ENCODE results near the gene TMPRSS13. TPM values are rescaled to one million over a fixed set of nuclear protein-coding genes. Genes with fewer than 3 reads are reported as not detected.
"Not testable (repeated sequence)": the region's sequence is repeated elsewhere in the genome, so short reads cannot be mapped to it uniquely, and the experiment has no call there.

The TMPRSS13 gene
- total RNA-seq, 2 donors from 2014 or later = 0.46 to 0.87 TPM

DNA sequence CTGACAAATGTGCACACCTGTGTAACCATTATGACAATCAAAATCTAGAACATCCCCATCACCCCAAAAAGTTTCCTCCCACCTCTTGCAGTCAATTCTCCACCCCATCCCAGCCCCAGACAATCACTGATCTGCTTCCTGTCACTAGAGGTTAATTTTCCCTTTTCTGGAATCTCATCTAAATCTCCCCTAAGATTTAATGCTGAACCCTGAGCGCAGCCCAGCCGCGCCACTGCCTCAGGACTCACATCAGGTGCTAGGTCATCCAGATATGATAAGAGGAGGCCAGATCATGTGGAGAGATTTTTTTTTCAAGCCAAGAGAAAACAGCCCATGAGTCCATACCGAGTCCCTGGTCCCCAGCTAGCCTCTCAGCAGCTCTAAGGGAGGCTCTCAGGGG, 4.3 kb upstream of the TMPRSS13 start:
- DNase-seq = no peak
- intact Hi-C loops (cut with DNase I, micrococcal nuclease) = no loop called here

GRCh38 chr11:117932947-117933346, 3.7 kb upstream of the TMPRSS13 start:
- intact Hi-C loops (cut with DNase I, micrococcal nuclease) = no loop called here
- DNase-seq (no peak), ATAC-seq (no peak)

More for the DNA sequence above, 4.3 kb upstream of the TMPRSS13 start:
- ATAC-seq = no peak

GRCh38 chr11:117932426-117932825, 3.2 kb upstream of the TMPRSS13 start:
- no peak for ATAC-seq
- intact Hi-C loops (cut with DNase I, micrococcal nuclease) = no loop called here

DNA sequence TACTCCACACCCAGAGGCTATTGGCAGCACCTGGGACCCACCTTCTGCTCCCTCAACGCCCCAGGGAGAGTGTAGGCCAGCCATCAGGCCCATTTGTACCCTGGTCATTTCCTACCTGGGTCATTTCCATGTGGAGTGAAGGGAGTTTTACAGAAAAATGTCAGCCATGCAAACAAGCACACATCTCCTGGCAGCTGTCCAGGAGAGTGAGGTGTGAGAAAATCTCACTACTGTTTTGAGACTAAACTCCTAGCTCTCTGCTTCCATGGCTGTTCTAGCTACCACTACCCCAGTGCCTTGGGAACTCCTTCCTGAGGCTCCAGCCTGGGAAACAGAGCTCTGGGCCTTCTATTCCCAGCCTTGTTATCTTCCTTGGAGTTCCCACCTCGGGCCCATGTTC, 2.8 kb upstream of the TMPRSS13 start:
- intact Hi-C loops (cut with DNase I, micrococcal nuclease) = no loop called here
- no peak for ATAC-seq
- DNase-seq = no peak

More at GRCh38 chr11:117932426-117932825, 3.2 kb upstream of the TMPRSS13 start:
- no peak for DNase-seq

GRCh38 chr11:117931331-117931950, 2.2 kb upstream of the TMPRSS13 start:
- ATAC-seq (no peak), DNase-seq (no peak)
- intact Hi-C loops (cut with DNase I, micrococcal nuclease) = no loop called here

DNA sequence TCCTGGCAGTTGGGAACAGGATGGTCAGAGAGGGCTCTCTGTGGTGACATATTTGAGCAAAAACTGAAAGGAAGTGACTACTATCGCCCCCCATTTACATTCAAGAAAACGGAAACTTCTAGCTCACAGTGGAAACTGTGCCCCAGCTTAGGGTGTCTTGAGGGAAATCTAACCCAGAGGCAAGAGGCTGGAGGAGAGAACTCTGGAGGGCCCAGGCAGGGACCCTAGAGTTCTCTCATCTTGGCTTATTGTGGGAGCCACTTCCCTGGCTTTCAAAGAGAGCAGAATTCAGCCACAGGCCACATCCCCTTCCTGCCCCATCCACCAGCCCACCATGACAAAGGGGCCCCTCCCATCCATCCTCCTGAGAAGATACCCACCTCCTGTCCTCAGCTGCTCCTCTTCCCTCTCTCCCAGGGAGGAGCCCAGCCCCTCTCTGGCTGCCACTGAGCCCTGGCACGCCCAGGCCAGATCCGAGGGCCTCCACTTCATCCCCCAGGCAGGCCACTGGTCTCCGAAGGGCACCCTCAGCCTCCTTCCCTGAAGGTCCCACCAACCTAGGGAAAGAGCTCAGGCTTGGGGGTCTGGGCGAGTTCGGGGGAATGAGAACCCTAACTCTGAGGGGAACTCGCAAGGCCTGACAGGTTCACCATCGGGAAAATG, 1.6 kb upstream of the TMPRSS13 start:
- ATAC-seq (no peak), DNase-seq (no peak)
- intact Hi-C loops (cut with DNase I, micrococcal nuclease) = no loop called here

DNA sequence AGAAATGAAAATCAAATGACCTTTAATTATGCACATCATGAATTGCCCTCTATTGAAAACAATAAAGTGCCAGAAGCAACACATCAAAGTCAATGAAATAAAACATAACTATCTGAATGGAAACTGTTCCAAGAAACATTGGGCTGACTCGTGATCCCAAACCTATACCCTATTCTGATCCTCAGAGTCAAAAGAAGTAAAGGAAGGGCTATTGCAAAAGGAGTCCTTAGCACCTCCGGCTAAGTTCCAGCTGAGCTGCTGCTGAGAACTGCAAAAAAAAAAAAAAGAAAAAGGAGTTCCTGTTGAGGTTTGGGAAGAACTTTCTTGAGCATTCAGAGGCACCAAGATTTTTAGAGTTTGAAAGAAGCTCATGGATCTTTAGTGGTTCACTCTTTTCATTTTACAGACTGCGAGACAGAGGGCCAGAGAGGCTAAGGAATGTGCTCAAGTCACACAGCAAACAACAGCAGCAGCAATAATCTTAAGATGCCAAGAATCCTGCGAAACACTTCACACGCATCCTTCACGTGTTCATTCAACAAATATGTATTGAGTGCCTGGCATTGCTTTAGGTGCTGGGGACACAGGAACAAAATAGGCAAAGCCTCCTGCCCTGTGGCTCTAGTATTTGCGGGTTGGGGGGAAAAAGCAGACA, 841 bp upstream of the TMPRSS13 start:
- ATAC-seq (no peak), DNase-seq (no peak)
- intact Hi-C loops (cut with DNase I, micrococcal nuclease) = no loop called here

DNA sequence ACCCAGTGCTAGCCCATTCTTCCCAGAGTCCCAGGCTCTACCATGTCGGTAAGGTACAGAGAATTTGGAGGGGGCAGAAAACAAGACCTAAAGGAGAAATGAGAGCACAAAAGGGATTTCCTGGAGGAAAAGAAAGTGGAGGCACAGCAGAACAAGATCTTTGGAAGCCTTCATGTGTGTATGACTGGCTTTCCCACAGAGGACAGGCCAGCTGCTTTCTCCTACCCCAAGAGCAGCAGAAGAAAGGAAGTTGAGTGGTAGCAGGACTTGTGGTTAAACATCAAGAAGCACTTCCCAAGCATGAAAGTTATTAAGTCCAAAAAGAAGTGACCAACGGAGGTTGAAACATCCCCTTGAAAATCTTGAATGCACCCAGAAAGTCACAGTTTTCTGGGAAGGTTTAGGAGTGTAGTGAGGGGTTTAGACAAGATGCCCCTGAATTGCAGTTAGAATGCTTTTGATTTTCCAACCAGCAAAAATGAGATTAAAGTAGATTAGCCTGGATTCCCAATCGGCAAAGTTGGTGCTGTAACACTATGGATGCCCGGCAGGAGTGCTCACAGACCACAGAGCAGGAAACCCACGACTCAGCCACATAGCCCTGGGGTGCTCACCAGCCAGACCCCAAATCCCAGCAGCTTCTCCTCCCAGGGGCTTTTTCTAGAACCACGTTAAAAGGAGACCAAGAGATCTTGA, 608 bp downstream of the TMPRSS13 start:
- intact Hi-C loops (cut with DNase I, micrococcal nuclease) = no loop called here
- DNase-seq = no peak
- ATAC-seq = peak; percentile 42

GRCh38 chr11:117927926-117928325, 1.3 kb downstream of the TMPRSS13 start:
- ATAC-seq (no peak), DNase-seq (no peak)
- intact Hi-C loops (cut with DNase I, micrococcal nuclease) = no loop called here

GRCh38 chr11:117926166-117926565, 3.0 kb downstream of the TMPRSS13 start:
- ATAC-seq; DNase-seq; intact Hi-C loops (cut with DNase I, micrococcal nuclease): not testable (repeated sequence)

DNA sequence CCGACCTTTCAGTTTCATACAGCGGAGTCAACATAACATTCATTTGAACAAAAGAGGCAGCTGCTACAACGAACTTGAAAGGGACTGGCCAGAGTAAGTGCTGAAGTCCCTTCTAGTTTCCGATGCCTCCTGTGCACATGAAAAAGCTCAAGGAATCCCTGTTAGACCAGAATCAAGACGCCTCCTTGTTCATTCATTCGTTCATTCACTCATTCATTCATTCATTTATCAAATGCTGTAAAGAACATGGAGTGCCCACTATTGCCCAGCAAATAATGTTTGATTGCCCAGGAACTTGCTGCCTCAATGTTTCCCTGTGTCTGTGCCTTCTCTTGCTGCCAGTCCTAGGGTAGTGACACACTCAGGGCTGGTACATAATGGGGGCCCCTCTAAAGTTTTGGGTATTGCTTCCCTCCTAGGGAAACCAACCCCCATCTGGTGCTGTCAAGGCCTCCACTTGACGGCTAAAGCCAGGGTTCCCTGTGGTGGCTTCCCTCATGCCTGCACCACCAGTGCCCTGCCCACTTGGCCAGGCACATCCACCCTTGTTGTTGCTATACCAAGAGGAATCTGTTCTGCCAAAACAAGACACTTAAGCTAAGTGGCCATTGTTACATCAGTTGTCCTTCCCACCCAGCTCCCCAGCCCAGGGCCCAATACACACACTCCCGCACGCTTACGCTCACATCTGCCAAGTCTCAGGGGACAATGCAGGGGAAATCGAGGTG, 3.8 kb downstream of the TMPRSS13 start:
- intact Hi-C loops (cut with DNase I, micrococcal nuclease) = no loop called here
- no peak for DNase-seq
- ATAC-seq = no peak

GRCh38 chr11:117924631-117925170, 4.5 kb downstream of the TMPRSS13 start:
- ATAC-seq (no peak), DNase-seq (no peak)
- intact Hi-C loops (cut with DNase I, micrococcal nuclease) = no loop called here

- intact Hi-C loops (cut with DNase I, micrococcal nuclease) = no loop called here
- no peak for DNase-seq
- no peak for ATAC-seq
These were observed 5.4 kb downstream of the TMPRSS13 start for GRCh38 chr11:117923773-117924172.

DNA sequence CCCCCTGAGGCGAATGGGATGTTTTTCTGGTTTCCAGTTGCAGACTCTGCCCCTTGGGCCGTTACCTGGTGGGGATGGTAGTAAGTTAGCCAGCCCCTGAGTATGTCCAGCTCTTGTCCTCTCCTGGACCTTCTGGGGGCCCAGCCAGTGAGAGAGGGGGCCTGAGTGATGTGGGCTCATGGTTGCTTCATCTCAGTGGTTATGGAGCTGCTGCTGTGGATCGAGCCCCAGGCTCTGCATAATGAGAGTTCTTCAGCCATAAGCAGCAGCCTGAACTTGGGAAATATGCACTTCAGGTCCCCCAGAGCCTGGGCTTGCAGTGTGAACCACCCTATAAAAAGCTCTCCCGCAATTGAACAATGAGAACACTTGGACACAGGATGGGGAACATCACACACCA, 5.9 kb downstream of the TMPRSS13 start:
- ATAC-seq = no peak
- intact Hi-C loops (cut with DNase I, micrococcal nuclease) = no loop called here
- DNase-seq = no peak

GRCh38 chr11:117921893-117922292, 7.3 kb downstream of the TMPRSS13 start:
- DNase-seq = no peak
- intact Hi-C loops (cut with DNase I, micrococcal nuclease) = no loop called here
- no peak for ATAC-seq

GRCh38 chr11:117921456-117921855, 7.7 kb downstream of the TMPRSS13 start:
- intact Hi-C loops (cut with DNase I, micrococcal nuclease) = no loop called here
- ATAC-seq = no peak

DNA sequence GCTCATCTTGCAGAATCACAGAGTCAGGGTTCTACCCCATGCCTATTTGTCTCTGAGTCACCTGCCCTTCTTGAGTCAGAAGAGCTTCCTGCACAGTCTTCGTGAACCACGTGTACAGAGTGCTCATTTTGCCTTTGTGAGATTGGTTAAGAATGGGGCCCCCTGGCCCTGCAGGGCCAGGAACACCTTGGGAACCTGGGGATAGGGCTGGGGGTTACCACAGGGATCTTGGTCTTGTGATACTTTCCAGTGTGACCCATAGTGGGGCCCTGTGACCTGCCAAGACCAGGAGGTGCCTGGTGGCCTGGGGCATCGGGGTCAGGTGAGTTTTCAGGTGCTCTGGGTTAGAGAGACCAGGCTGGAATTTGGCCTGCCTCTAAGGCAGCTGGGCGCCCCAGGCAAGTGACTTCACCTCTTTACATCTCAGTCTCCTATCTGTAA, 9.4 kb downstream of the TMPRSS13 start:
- ATAC-seq = no peak
- intact Hi-C loops (cut with DNase I, micrococcal nuclease) = no loop called here
- peak in 1 of 2 donors; percentile 7 for DNase-seq

More at GRCh38 chr11:117921456-117921855, 7.7 kb downstream of the TMPRSS13 start:
- no peak for DNase-seq

DNA sequence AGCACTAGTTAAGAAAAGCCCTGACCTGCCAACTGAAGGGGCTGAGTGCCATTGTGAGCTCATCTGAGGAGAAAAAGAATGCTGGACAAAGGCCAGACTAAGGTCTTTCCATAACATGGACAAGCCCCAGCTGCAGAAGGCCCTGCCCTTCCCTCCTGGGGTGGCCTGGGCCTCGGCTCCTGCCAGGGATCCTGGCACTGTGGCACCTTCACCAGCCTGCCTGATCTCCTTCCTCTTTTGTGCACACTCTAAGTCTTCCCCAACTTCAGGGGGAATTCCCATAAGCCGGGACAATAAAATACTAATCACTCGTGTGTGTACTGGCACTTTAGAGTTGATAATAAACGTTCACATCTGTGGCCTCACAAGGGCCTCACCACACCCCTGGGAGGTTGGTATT, 9.9 kb downstream of the TMPRSS13 start:
- intact Hi-C loops (cut with DNase I, micrococcal nuclease) = no loop called here
- peak in 1 of 2 donors; percentile 10 for DNase-seq
- ATAC-seq = peak; percentile 71

Measured in left colon (tissue), 2 donors.